ENCODE results near the gene PAIP2. TPM values are rescaled to one million over a fixed set of nuclear protein-coding genes. Genes with fewer than 3 reads are reported as not detected.

Gene PAIP2
- total RNA-seq, 1 donor from 2014 or later: 88.2 TPM

DNA sequence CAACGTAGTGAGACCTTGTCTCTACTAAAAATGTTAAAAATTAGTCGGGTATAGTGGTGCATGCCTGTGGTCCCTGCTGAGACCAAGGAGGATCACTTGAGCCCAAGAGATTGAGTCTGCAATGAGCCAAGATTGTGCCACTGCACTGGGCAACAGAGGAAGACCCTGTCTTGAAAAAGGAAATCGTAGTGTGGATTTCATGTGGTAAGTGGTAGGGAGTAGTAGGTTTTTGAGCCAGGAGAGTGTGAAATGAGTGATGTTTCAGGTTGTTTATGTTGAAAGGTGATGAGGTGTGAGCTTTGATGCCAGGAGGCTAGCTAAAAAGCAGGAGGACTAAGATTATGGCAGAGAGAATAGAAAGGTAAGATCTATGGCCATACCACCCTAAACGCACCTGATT lies 42.2 kb upstream of the PAIP2 start:
- Mint-ChIP-seq H3K4me1 (peaks cover 68% of the 10 kb centered on the region), H3K9me3 (no peaks in the 10 kb centered on the region), H3K27ac (peak overlapping the region; percentile 0), H3K27me3 (ENCODE audit: low read depth) (no peaks in the 10 kb centered on the region), H3K4me3 (no peak overlapping the region), H3K36me3 (no peaks in the 10 kb centered on the region)
- TF ChIP-seq, protein P1, sequence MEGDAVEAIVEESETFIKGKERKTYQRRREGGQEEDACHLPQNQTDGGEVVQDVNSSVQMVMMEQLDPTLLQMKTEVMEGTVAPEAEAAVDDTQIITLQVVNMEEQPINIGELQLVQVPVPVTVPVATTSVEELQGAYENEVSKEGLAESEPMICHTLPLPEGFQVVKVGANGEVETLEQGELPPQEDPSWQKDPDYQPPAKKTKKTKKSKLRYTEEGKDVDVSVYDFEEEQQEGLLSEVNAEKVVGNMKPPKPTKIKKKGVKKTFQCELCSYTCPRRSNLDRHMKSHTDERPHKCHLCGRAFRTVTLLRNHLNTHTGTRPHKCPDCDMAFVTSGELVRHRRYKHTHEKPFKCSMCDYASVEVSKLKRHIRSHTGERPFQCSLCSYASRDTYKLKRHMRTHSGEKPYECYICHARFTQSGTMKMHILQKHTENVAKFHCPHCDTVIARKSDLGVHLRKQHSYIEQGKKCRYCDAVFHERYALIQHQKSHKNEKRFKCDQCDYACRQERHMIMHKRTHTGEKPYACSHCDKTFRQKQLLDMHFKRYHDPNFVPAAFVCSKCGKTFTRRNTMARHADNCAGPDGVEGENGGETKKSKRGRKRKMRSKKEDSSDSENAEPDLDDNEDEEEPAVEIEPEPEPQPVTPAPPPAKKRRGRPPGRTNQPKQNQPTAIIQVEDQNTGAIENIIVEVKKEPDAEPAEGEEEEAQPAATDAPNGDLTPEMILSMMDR (IDR thresholded peaks at IDR 0.05; ENCODE audit: unreplicated experiment): no peak
- DNase-seq (ENCODE audit: low spot score in 2 of 2, unreplicated experiment in 2 of 2): no peak

DNA sequence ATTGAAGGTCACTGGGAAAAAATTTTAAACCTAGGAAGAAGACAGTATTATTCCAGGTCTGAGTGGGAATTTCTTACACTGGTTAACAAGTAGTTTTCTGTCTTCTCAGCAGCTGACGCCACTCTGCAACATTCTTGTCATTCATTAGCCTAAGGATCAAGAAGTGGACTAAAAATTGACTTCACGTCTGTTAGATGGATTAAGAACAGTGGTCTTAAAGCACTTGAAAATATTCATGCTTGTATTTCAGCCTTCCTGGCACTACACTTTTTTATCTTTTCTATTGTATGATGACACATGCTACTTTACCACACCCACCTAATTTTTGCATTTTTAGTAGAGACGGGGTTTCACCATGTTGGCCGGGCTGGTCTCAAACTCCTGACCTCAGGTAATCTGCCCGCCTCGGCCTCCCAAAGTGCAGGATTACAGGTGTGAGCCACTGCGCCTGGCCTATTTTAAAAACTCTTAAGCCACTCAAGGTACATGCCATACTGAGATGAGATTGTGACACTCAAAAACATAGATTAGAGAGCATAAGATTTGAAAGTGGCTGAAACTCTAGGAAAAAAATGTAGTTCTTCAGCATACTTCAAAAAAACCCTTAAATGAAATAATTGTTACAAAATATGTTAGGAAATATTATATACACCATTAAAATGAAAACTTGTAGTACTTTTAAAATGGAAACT lies 39.7 kb upstream of the PAIP2 start:
- no peak overlapping the region for H3K4me3 Mint-ChIP-seq
- no peaks in the 10 kb centered on the region for H3K27me3 Mint-ChIP-seq (ENCODE audit: low read depth)
- no peak for DNase-seq (ENCODE audit: low spot score in 2 of 2, unreplicated experiment in 2 of 2)

GRCh38 chr5:139304391-139305324 lies 37.0 kb upstream of the PAIP2 start:
- Mint-ChIP-seq H3K4me1 (peaks cover 60% of the 10 kb centered on the region), H3K27me3 (ENCODE audit: low read depth) (no peaks in the 10 kb centered on the region), H3K27ac (peak overlapping the region; percentile 80), H3K9me3 (no peaks in the 10 kb centered on the region), H3K36me3 (no peaks in the 10 kb centered on the region), H3K4me3 (no peak overlapping the region)
- TF ChIP-seq, protein P1 (IDR thresholded peaks at IDR 0.05; ENCODE audit: unreplicated experiment): no peak
- no peak for DNase-seq (ENCODE audit: low spot score in 2 of 2, unreplicated experiment in 2 of 2)

More for the DNA sequence above, 39.7 kb upstream of the PAIP2 start:
- TF ChIP-seq, protein P1 (IDR thresholded peaks at IDR 0.05; ENCODE audit: unreplicated experiment): no peak
- H3K36me3 Mint-ChIP-seq: no peaks in the 10 kb centered on the region
- H3K4me1 Mint-ChIP-seq: peaks cover 69% of the 10 kb centered on the region
- H3K9me3 Mint-ChIP-seq: no peaks in the 10 kb centered on the region
- peak overlapping the region; percentile 91 for H3K27ac Mint-ChIP-seq

DNA sequence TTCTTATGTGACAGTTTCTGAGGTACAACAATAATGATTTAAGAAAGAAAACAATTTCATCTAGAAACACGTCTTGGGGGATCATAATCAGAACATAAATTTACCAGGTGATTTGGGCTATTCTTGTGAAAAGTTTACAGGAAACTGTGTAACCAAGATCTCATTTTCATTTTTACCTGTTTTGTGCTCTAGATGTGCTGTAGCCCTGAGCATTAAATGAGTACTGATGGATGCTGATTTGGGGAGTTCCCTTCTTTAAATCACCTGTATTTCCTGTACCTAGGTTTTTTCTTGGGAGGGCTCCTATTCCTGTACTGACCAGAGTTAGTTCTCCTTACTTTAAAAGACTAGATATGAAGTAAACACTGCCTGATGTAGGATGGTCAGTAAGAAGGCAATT lies 35.5 kb upstream of the PAIP2 start:
- Mint-ChIP-seq H3K27ac (no peak overlapping the region), H3K36me3 (no peaks in the 10 kb centered on the region), H3K4me3 (no peak overlapping the region), H3K27me3 (ENCODE audit: low read depth) (no peaks in the 10 kb centered on the region), H3K4me1 (peaks cover 68% of the 10 kb centered on the region), H3K9me3 (no peaks in the 10 kb centered on the region)
- DNase-seq (ENCODE audit: low spot score in 2 of 2, unreplicated experiment in 2 of 2): no peak
- TF ChIP-seq, protein P1 (IDR thresholded peaks at IDR 0.05; ENCODE audit: unreplicated experiment): no peak

- peak overlapping the region; percentile 6 for H3K27ac Mint-ChIP-seq
- peaks cover 65% of the 10 kb centered on the region for H3K4me1 Mint-ChIP-seq
- H3K36me3 Mint-ChIP-seq: peaks cover 1% of the 10 kb centered on the region
- TF ChIP-seq, protein P1 (IDR thresholded peaks at IDR 0.05; ENCODE audit: unreplicated experiment): no peak
- H3K4me3 Mint-ChIP-seq: no peak overlapping the region
- H3K27me3 Mint-ChIP-seq (ENCODE audit: low read depth): no peaks in the 10 kb centered on the region
- H3K9me3 Mint-ChIP-seq: no peaks in the 10 kb centered on the region
- DNase-seq (ENCODE audit: low spot score in 2 of 2, unreplicated experiment in 2 of 2): no peak
Measured at GRCh38 chr5:139306628-139307379, 34.9 kb upstream of the PAIP2 start.
